HepG2 (cell line): Measurements from ENCODE around the gene SLC7A8. TPM values are rescaled to one million over a fixed set of nuclear protein-coding genes. Genes with fewer than 3 reads are reported as not detected.

ENCODE experiments used
- ATF2 ChIP-seq: sonication (generic); formaldehyde crosslinking; IDR thresholded peaks from 2 replicates; pipeline ENCODE4 v1.4.0; 2020; ENCODE audit warnings: missing genetic modification reagents
- ATF7 ChIP-seq, 2 experiments: fragments of 450-650 bp in 1 of 2; sonication (generic) in 1 of 2; formaldehyde crosslinking in 1 of 2; IDR thresholded peaks; 2 replicates each; pipeline versions ENCODE4 v1.4.0 to v1.6.1; 2016 to 2020; ENCODE audit warnings: antibody characterized with exemption in 1 of 2, mild to moderate bottlenecking in 1 of 2, missing genetic modification reagents in 1 of 2
- CHD4 ChIP-seq: fragments of 200-600 bp; sonication (generic); IDR thresholded peaks from 2 replicates; pipeline ENCODE4 v1.7.0; 2017; ENCODE audit warnings: mild to moderate bottlenecking, low read length, borderline replicate concordance
- ELF4 ChIP-seq: sonication (generic); formaldehyde crosslinking; IDR thresholded peaks from 2 replicates; pipeline ENCODE4 v1.5.0; 2020; ENCODE audit warnings: missing genetic modification reagents, mild to moderate bottlenecking, moderate library complexity, borderline replicate concordance
- FOXA3 ChIP-seq: IDR thresholded peaks from 2 replicates; pipeline ENCODE4 v1.6.1; 2016; ENCODE audit warnings: missing genetic modification reagents, missing compliant biosample characterization
- GABPA ChIP-seq, 2 experiments: IDR thresholded peaks; 2 replicates each; pipeline ENCODE4 v1.6.1; 2011 to 2016; ENCODE audit warnings: low read depth in 2 of 2, low read length in 1 of 2, missing biosample characterization in 1 of 2, missing genetic modification characterization in 1 of 2
- HCFC1 ChIP-seq: fragments of 150-350 bp; IDR thresholded peaks from 2 replicates; pipeline ENCODE4 v1.6.1; 2014; ENCODE audit warnings: low read depth, low read length
- MAZ ChIP-seq, 2 experiments: sonication (generic) in 1 of 2; formaldehyde crosslinking in 1 of 2; IDR thresholded peaks; 2 replicates each; pipeline versions ENCODE4 v1.5.0 to v1.6.1; 2012 to 2020; ENCODE audit warnings: low read depth in 2 of 2, mild to moderate bottlenecking in 2 of 2, borderline replicate concordance in 1 of 2, improper control_type of control experiment in 1 of 2, low read length in 1 of 2, missing genetic modification reagents in 1 of 2, moderate library complexity in 1 of 2
- NAIF1 ChIP-seq: sonication (generic); formaldehyde crosslinking; IDR thresholded peaks from 2 replicates; pipeline ENCODE4 v1.5.0; 2020; ENCODE audit warnings: mild to moderate bottlenecking, missing genetic modification reagents, borderline replicate concordance
- PAX8 ChIP-seq: sonication (generic); formaldehyde crosslinking; IDR thresholded peaks from 2 replicates; pipeline ENCODE4 v1.8.0; 2022; ENCODE audit warnings: mild to moderate bottlenecking, missing genetic modification reagents, borderline replicate concordance
- PRDM10 ChIP-seq: sonication (generic); formaldehyde crosslinking; IDR thresholded peaks from 2 replicates; pipeline ENCODE4 v1.4.0; 2020; ENCODE audit warnings: low read depth, missing genetic modification reagents
- RFX3 ChIP-seq: IDR thresholded peaks from 2 replicates; pipeline ENCODE4 v1.6.1; 2016; ENCODE audit warnings: missing biosample characterization, missing genetic modification reagents
- SAP130 ChIP-seq: IDR thresholded peaks from 2 replicates; pipeline ENCODE4 v1.6.1; 2016; ENCODE audit warnings: low read depth
- SNAI1 ChIP-seq: sonication (generic); formaldehyde crosslinking; IDR thresholded peaks from 2 replicates; pipeline ENCODE4 v1.5.0; 2020; ENCODE audit warnings: mild to moderate bottlenecking, missing genetic modification reagents, borderline replicate concordance
- SRSF4 ChIP-seq: fragments of 200-400 bp; formaldehyde crosslinking; IDR thresholded peaks from one replicate; pipeline ENCODE4 v1.6.1; 2018; ENCODE audit warnings: mild to moderate bottlenecking, low read depth, low read length, moderate library complexity; ENCODE audit not compliant: poor library complexity, severe bottlenecking
- YEATS4 ChIP-seq: sonication (generic); formaldehyde crosslinking; IDR thresholded peaks from 2 replicates; pipeline ENCODE4 v1.4.0; 2020; ENCODE audit warnings: missing genetic modification reagents, borderline replicate concordance
- ZMAT3 ChIP-seq: sonication (generic); formaldehyde crosslinking; conservative IDR thresholded peaks from 2 replicates; pipeline ENCODE4 v1.7.0; 2021; ENCODE audit warnings: missing genetic modification reagents
- ZNF207 ChIP-seq: fragments of 450-650 bp; IDR thresholded peaks from 2 replicates; pipeline ENCODE4 v1.6.1; 2016; ENCODE audit warnings: antibody characterized with exemption, borderline replicate concordance
- ZNF292 ChIP-seq: sonication (generic); formaldehyde crosslinking; IDR thresholded peaks from 2 replicates; pipeline ENCODE4 v1.8.1; 2022; ENCODE audit warnings: mild to moderate bottlenecking, low read depth, missing genetic modification reagents, borderline replicate concordance
- ZNF607 ChIP-seq: sonication (generic); formaldehyde crosslinking; IDR thresholded peaks from 2 replicates; pipeline ENCODE4 v1.5.1; 2020; ENCODE audit warnings: missing genetic modification reagents, mild to moderate bottlenecking, borderline replicate concordance
- ZNF644 ChIP-seq: IDR thresholded peaks from 2 replicates; pipeline ENCODE4 v1.6.1; 2016; ENCODE audit warnings: low read depth
- ZNF674 ChIP-seq: sonication (generic); formaldehyde crosslinking; IDR thresholded peaks from 2 replicates; pipeline ENCODE4 v1.5.0; 2020; ENCODE audit warnings: low read depth, mild to moderate bottlenecking, missing genetic modification reagents
- ZSCAN9 ChIP-seq: IDR thresholded peaks from 2 replicates; pipeline ENCODE4 v1.6.1; 2016; ENCODE audit warnings: borderline replicate concordance
- polyA plus RNA-seq, 8 experiments: library from polyadenylated mRNA; depleted of rRNA in 3 of 8; stranded (reverse) in 7 of 8; unstranded in 1 of 8; fragments of >200 nt; fragmentation: Illumina TruSeq in 4 of 8; extraction: Trizol in 4 of 8; gene quantifications; 2 replicates each; pipeline versions ENCODE4 v1.2.1 to v1.2.3, GENCODE V29; 2011 to 2016; ENCODE audit warnings: low read depth in 4 of 8, missing spikeins in 1 of 8, mixed read lengths in 1 of 8; ENCODE audit not compliant: insufficient read depth in 1 of 8
- total RNA-seq, 5 experiments: library from RNA; depleted of rRNA; stranded (reverse); fragments of >200 nt; fragmentation: Illumina TruSeq; extraction: Trizol; gene quantifications; 2 replicates each; pipeline ENCODE4 v1.2.3, GENCODE V29; 2016; ENCODE audit warnings: low read depth in 1 of 5

Gene SLC7A8
- total and polyA plus RNA-seq, 2 of the 13 experiments (the other 11 are each of a cell fraction or from before 2014, with no cell fraction given), result 0.25 TPM; not detected in 1

GRCh38 chr14:23095196-23096108, 88.0 kb downstream of the SLC7A8 start, which contains the start of gene C14orf119 (continued):
- TF ChIP-seq ATF2 (CRISPR knock-in tag) (no peak; the same call in 1 of the 2 replicates), ZNF607 (CRISPR knock-in tag) (peak; percentile 73), ZNF644 (no peak; the same call in 1 of the 2 replicates), ZNF207 (no peak), NAIF1 (CRISPR knock-in tag) (peak; percentile 62), ELF4 (peak; percentile 98), ZNF292 (CRISPR knock-in tag) (0 out of 2 replicates have a peak, but pooled peaks have one; percentile 16), FOXA3 (CRISPR knock-in tag) (no peak; the same call in 1 of the 2 replicates), HCFC1 (peak; percentile 34; the same call in 1 of the 2 replicates), YEATS4 (CRISPR knock-in tag) (peak; percentile 30; the same call in 1 of the 2 replicates), ATF7 (IDR thresholded peaks at IDR 0.05) (no peak), ATF7 (CRISPR knock-in tag; IDR thresholded peaks at IDR 0.05) (no peak), SRSF4 (no peak), CHD4 (peak; percentile 87; the same call in 1 of the 2 replicates), PAX8 (CRISPR knock-in tag) (no peak), SAP130 (peak; percentile 94), GABPA (IDR thresholded peaks at IDR 0.05; ENCODE audit: low read depth, low read length) (no peak), GABPA (CRISPR knock-in tag; IDR thresholded peaks at IDR 0.05; ENCODE audit: low read depth) (no peak), MAZ (IDR thresholded peaks at IDR 0.05; ENCODE audit: borderline replicate concordance, low read depth, low read length) (peak; percentile 53), MAZ (CRISPR knock-in tag; IDR thresholded peaks at IDR 0.05; ENCODE audit: low read depth) (no peak), ZMAT3 (CRISPR knock-in tag) (peak; percentile 9; the same call in 1 of the 2 replicates), PRDM10 (CRISPR knock-in tag) (peak; percentile 81), ZSCAN9 (CRISPR knock-in tag) (no peak; the same call in 1 of the 2 replicates), RFX3 (CRISPR knock-in tag) (no peak), SNAI1 (CRISPR knock-in tag) (no peak), ZNF674 (CRISPR knock-in tag) (no peak)
